ENCODE measurements around the gene B4GALT7. TPM values are rescaled to one million over a fixed set of nuclear protein-coding genes. Genes with fewer than 3 reads are reported as not detected.
A peak's percentile ranks its signal among the peaks of the same experiment; 100 is the strongest.
"Not testable (repeated sequence)": the region's sequence is repeated elsewhere in the genome, so short reads cannot be mapped to it uniquely, and the experiment has no call there.

Gene B4GALT7
- total and polyA plus RNA-seq, 7 experiments from 2014 or later: 18.8 to 42.2 (median 26.9) TPM

GRCh38 chr5:177624172-177624571 lies 24.2 kb downstream of the B4GALT7 start:
- H3K9me3 ChIP-seq (ENCODE audit: control insufficient read depth in 2 of 3, low read length in 3 of 3); H3K27me3 ChIP-seq (ENCODE audit: control insufficient read depth in 2 of 2, insufficient read depth in 2 of 2, low read length in 2 of 2); H3K9me3 Mint-ChIP-seq; H3K4me3 ChIP-seq (ENCODE audit: low read length); POLR2A ChIA-PET; intact Hi-C loops (cut with micrococcal nuclease); ATAC-seq; H3K4me3 Mint-ChIP-seq; DNase-seq; H3K4me1 ChIP-seq (ENCODE audit: control insufficient read depth in 2 of 2, insufficient read depth in 2 of 2, low read length in 2 of 2); H3K27ac ChIP-seq (ENCODE audit: low read depth, low read length); CTCF ChIA-PET; H3K27me3 Mint-ChIP-seq; H3K4me1 Mint-ChIP-seq: not testable (repeated sequence)
- Mint-ChIP-seq H3K27ac (peak overlapping the region in 1 of 9 donors; percentile 26), H3K36me3 (peaks cover 0 to 69% (median 20%) of the 10 kb centered on the region in 5 donors)
- H3K36me3 ChIP-seq (ENCODE audit: control insufficient read depth in 2 of 3, insufficient read depth in 3 of 3, low read length in 3 of 3): peaks cover 0 to 23% (median 4%) of the 10 kb centered on the region in 3 experiments

- H3K27me3 ChIP-seq (ENCODE audit: control insufficient read depth in 2 of 2, insufficient read depth in 2 of 2, low read length in 2 of 2); H3K27me3 Mint-ChIP-seq; ATAC-seq; H3K4me3 ChIP-seq (ENCODE audit: low read length); DNase-seq; H3K9me3 Mint-ChIP-seq; H3K36me3 ChIP-seq (ENCODE audit: control insufficient read depth in 2 of 3, insufficient read depth in 3 of 3, low read length in 3 of 3); H3K9me3 ChIP-seq (ENCODE audit: control insufficient read depth in 2 of 3, low read length in 3 of 3); H3K4me1 Mint-ChIP-seq; H3K27ac Mint-ChIP-seq; H3K4me1 ChIP-seq (ENCODE audit: control insufficient read depth in 2 of 2, insufficient read depth in 2 of 2, low read length in 2 of 2); H3K4me3 Mint-ChIP-seq; POLR2A ChIA-PET; CTCF ChIA-PET; H3K27ac ChIP-seq (ENCODE audit: low read depth, low read length); intact Hi-C loops (cut with micrococcal nuclease): not testable (repeated sequence)
- peaks cover 0 to 29% (median 14%) of the 10 kb centered on the region in 5 donors for H3K36me3 Mint-ChIP-seq
Measured at GRCh38 chr5:177630186-177630585, 30.3 kb downstream of the B4GALT7 start.

- H3K27me3 Mint-ChIP-seq; H3K4me1 Mint-ChIP-seq; POLR2A ChIA-PET; DNase-seq; H3K27ac ChIP-seq (ENCODE audit: low read depth, low read length); intact Hi-C loops (cut with micrococcal nuclease); H3K27me3 ChIP-seq (ENCODE audit: control insufficient read depth in 2 of 2, insufficient read depth in 2 of 2, low read length in 2 of 2); H3K36me3 ChIP-seq (ENCODE audit: control insufficient read depth in 2 of 3, insufficient read depth in 3 of 3, low read length in 3 of 3); ATAC-seq; CTCF ChIA-PET; H3K9me3 ChIP-seq (ENCODE audit: control insufficient read depth in 2 of 3, low read length in 3 of 3); H3K27ac Mint-ChIP-seq; H3K4me3 Mint-ChIP-seq; H3K4me1 ChIP-seq (ENCODE audit: control insufficient read depth in 2 of 2, insufficient read depth in 2 of 2, low read length in 2 of 2); H3K4me3 ChIP-seq (ENCODE audit: low read length): not testable (repeated sequence)
- Mint-ChIP-seq H3K9me3 (peaks cover 0 to 18% (median 3%) of the 10 kb centered on the region in 11 donors), H3K36me3 (peaks cover 0 to 31% (median 8%) of the 10 kb centered on the region in 5 donors)
Measured at GRCh38 chr5:177634912-177635311, 35.0 kb downstream of the B4GALT7 start.

GRCh38 chr5:177645462-177645861 lies 45.5 kb downstream of the B4GALT7 start:
- H3K9me3 Mint-ChIP-seq; DNase-seq; H3K36me3 ChIP-seq (ENCODE audit: control insufficient read depth in 2 of 3, insufficient read depth in 3 of 3, low read length in 3 of 3); H3K4me1 ChIP-seq (ENCODE audit: control insufficient read depth in 2 of 2, insufficient read depth in 2 of 2, low read length in 2 of 2); H3K4me3 ChIP-seq (ENCODE audit: low read length); H3K4me1 Mint-ChIP-seq; H3K27me3 ChIP-seq (ENCODE audit: control insufficient read depth in 2 of 2, insufficient read depth in 2 of 2, low read length in 2 of 2); ATAC-seq; H3K4me3 Mint-ChIP-seq; H3K27ac ChIP-seq (ENCODE audit: low read depth, low read length); H3K27ac Mint-ChIP-seq; CTCF ChIA-PET; POLR2A ChIA-PET; intact Hi-C loops (cut with micrococcal nuclease); H3K27me3 Mint-ChIP-seq; H3K9me3 ChIP-seq (ENCODE audit: control insufficient read depth in 2 of 3, low read length in 3 of 3): not testable (repeated sequence)
- peaks cover 0 to 23% (median 5%) of the 10 kb centered on the region in 5 donors for H3K36me3 Mint-ChIP-seq

- intact Hi-C loops (cut with micrococcal nuclease): not testable (repeated sequence)
Measured at GRCh38 chr5:177651235-177651634, 51.3 kb downstream of the B4GALT7 start.

GRCh38 chr5:177657846-177658245 lies 57.9 kb downstream of the B4GALT7 start:
- H3K27ac Mint-ChIP-seq; intact Hi-C loops (cut with micrococcal nuclease); ATAC-seq; H3K4me3 ChIP-seq (ENCODE audit: low read length); H3K4me3 Mint-ChIP-seq; H3K27me3 ChIP-seq (ENCODE audit: control insufficient read depth in 2 of 2, insufficient read depth in 2 of 2, low read length in 2 of 2); H3K9me3 ChIP-seq (ENCODE audit: control insufficient read depth in 2 of 3, low read length in 3 of 3); CTCF ChIA-PET; H3K36me3 ChIP-seq (ENCODE audit: control insufficient read depth in 2 of 3, insufficient read depth in 3 of 3, low read length in 3 of 3); H3K27me3 Mint-ChIP-seq; H3K9me3 Mint-ChIP-seq; POLR2A ChIA-PET; H3K4me1 ChIP-seq (ENCODE audit: control insufficient read depth in 2 of 2, insufficient read depth in 2 of 2, low read length in 2 of 2); DNase-seq; H3K27ac ChIP-seq (ENCODE audit: low read depth, low read length): not testable (repeated sequence)
- H3K36me3 Mint-ChIP-seq: peaks cover 0 to 26% (median 11%) of the 10 kb centered on the region in 5 donors
- peaks cover 5 to 24% (median 15%) of the 10 kb centered on the region in 7 donors for H3K4me1 Mint-ChIP-seq

More at GRCh38 chr5:177651235-177651634, 51.3 kb downstream of the B4GALT7 start:
- H3K36me3 ChIP-seq (ENCODE audit: control insufficient read depth in 2 of 3, insufficient read depth in 3 of 3, low read length in 3 of 3); H3K4me1 Mint-ChIP-seq; H3K27ac ChIP-seq (ENCODE audit: low read depth, low read length); CTCF ChIA-PET; H3K27me3 ChIP-seq (ENCODE audit: control insufficient read depth in 2 of 2, insufficient read depth in 2 of 2, low read length in 2 of 2); H3K4me1 ChIP-seq (ENCODE audit: control insufficient read depth in 2 of 2, insufficient read depth in 2 of 2, low read length in 2 of 2); H3K27me3 Mint-ChIP-seq; H3K9me3 Mint-ChIP-seq; DNase-seq; H3K9me3 ChIP-seq (ENCODE audit: control insufficient read depth in 2 of 3, low read length in 3 of 3); H3K27ac Mint-ChIP-seq; ATAC-seq; H3K4me3 Mint-ChIP-seq; POLR2A ChIA-PET; H3K4me3 ChIP-seq (ENCODE audit: low read length): not testable (repeated sequence)
- peaks cover 0 to 25% (median 4%) of the 10 kb centered on the region in 5 donors for H3K36me3 Mint-ChIP-seq

GRCh38 chr5:177658542-177658941 lies 58.6 kb downstream of the B4GALT7 start:
- DNase-seq; H3K27ac Mint-ChIP-seq; H3K4me1 ChIP-seq (ENCODE audit: control insufficient read depth in 2 of 2, insufficient read depth in 2 of 2, low read length in 2 of 2); H3K27me3 ChIP-seq (ENCODE audit: control insufficient read depth in 2 of 2, insufficient read depth in 2 of 2, low read length in 2 of 2); intact Hi-C loops (cut with micrococcal nuclease); H3K9me3 Mint-ChIP-seq; H3K4me3 ChIP-seq (ENCODE audit: low read length); H3K27ac ChIP-seq (ENCODE audit: low read depth, low read length); H3K36me3 ChIP-seq (ENCODE audit: control insufficient read depth in 2 of 3, insufficient read depth in 3 of 3, low read length in 3 of 3); H3K4me3 Mint-ChIP-seq; H3K27me3 Mint-ChIP-seq; H3K9me3 ChIP-seq (ENCODE audit: control insufficient read depth in 2 of 3, low read length in 3 of 3); POLR2A ChIA-PET; ATAC-seq: not testable (repeated sequence)
- CTCF ChIA-PET: interaction anchor here (0.6 kb wide), 1 partner anchor 91 kb away, joined by 4 read pairs; no protein-coding TSS in a partner anchor
- peaks cover 0 to 29% (median 11%) of the 10 kb centered on the region in 5 donors for H3K36me3 Mint-ChIP-seq
- H3K4me1 Mint-ChIP-seq: peaks cover 5 to 24% (median 15%) of the 10 kb centered on the region in 7 donors
